ENCODE measurements around the gene RERE.

DNA sequence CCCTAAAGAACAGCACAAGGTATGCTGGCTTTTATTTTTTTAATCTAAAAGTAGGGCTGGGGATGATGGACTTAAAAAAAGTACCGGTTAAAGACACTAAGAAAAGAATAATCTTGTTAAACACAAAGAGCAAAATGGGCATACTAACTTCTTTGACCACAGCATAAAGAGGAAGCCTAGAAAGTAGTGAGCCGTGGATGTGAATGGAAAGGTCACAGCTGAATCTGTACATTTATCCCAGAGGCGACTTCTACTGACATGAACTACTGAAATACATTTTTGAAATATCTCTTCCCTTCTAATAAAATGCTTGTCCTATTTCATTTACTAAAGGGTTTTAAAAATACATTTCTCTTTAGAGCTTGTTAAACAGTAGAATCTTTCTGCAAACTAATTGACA, 358.8 kb downstream of the RERE start:
- TF ChIP-seq, protein P1, sequence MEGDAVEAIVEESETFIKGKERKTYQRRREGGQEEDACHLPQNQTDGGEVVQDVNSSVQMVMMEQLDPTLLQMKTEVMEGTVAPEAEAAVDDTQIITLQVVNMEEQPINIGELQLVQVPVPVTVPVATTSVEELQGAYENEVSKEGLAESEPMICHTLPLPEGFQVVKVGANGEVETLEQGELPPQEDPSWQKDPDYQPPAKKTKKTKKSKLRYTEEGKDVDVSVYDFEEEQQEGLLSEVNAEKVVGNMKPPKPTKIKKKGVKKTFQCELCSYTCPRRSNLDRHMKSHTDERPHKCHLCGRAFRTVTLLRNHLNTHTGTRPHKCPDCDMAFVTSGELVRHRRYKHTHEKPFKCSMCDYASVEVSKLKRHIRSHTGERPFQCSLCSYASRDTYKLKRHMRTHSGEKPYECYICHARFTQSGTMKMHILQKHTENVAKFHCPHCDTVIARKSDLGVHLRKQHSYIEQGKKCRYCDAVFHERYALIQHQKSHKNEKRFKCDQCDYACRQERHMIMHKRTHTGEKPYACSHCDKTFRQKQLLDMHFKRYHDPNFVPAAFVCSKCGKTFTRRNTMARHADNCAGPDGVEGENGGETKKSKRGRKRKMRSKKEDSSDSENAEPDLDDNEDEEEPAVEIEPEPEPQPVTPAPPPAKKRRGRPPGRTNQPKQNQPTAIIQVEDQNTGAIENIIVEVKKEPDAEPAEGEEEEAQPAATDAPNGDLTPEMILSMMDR (IDR thresholded peaks at IDR 0.05) = no peak
- no peak for TF ChIP-seq POLR2A (IDR thresholded peaks at IDR 0.05)

Data from body of pancreas (tissue), 4 donors.